K562 (cell line): ENCODE data around the gene NOX5. TPM values are rescaled to one million over a fixed set of nuclear protein-coding genes. Genes with fewer than 3 reads are reported as not detected.

ENCODE experiments used
- BRD4 ChIP-seq: fragments of 200-600 bp; sonication (generic); IDR thresholded peaks from 2 replicates; pipeline ENCODE4 v1.6.1; 2017; ENCODE audit warnings: inconsistent platforms
- EHMT2 ChIP-seq: fragments of 450-650 bp; IDR thresholded peaks from 2 replicates; pipeline ENCODE4 v1.6.1; 2018; ENCODE audit warnings: antibody characterized with exemption
- HMGN3 ChIP-seq: IDR thresholded peaks from 2 replicates; pipeline ENCODE4 v1.6.1; 2011; ENCODE audit warnings: borderline replicate concordance, low read depth, mild to moderate bottlenecking, mixed read lengths, low read length; ENCODE audit not compliant: insufficient read length; ENCODE audit errors: extremely low read depth
- polyA plus RNA-seq, 8 experiments: library from polyadenylated mRNA; depleted of rRNA in 4 of 8; stranded (reverse) in 5 of 8; unstranded in 3 of 8; fragments of >200 nt; fragmentation: Nextera tagmentation in 2 of 8; fragmentation: Illumina TruSeq in 1 of 8; extraction: Ambion mirVana in 2 of 8; extraction: Trizol in 1 of 8; gene quantifications; 2 replicates each; pipeline versions ENCODE4 v1.2.1 to v1.2.3, GENCODE V29; 2011 to 2014; ENCODE audit warnings: inconsistent platforms in 1 of 8, missing spikeins in 1 of 8
- total RNA-seq, 7 experiments: library from RNA; depleted of rRNA in 6 of 7; stranded (reverse); fragments of >200 nt in 6 of 7; fragmentation: Illumina TruSeq in 2 of 7; extraction: Trizol in 2 of 7; gene quantifications; 2 replicates each; pipeline versions ENCODE4 v1.2.1 to v1.2.3, GENCODE V29; 2011 to 2021; ENCODE audit warnings: low replicate concordance in 1 of 7
- TF ChIP-seq, protein P1 (sequence below): fragments of 250-450 bp; sonication (Bioruptor Pico); IDR thresholded peaks from 2 replicates; pipeline ENCODE4 v1.4.0; 2020; ENCODE audit warnings: mild to moderate bottlenecking, moderate library complexity
- TF ChIP-seq, protein P2 (sequence below): sonication (generic); formaldehyde crosslinking; IDR thresholded peaks from 2 replicates; pipeline ENCODE4 v1.8.0; 2022; ENCODE audit warnings: mild to moderate bottlenecking, missing genetic modification reagents

Gene NOX5
- total and polyA plus RNA-seq, 9 of the 15 experiments (the other 6 are each of a cell fraction or from before 2014, with no cell fraction given), result 0.01 TPM; not detected in 8

DNA sequence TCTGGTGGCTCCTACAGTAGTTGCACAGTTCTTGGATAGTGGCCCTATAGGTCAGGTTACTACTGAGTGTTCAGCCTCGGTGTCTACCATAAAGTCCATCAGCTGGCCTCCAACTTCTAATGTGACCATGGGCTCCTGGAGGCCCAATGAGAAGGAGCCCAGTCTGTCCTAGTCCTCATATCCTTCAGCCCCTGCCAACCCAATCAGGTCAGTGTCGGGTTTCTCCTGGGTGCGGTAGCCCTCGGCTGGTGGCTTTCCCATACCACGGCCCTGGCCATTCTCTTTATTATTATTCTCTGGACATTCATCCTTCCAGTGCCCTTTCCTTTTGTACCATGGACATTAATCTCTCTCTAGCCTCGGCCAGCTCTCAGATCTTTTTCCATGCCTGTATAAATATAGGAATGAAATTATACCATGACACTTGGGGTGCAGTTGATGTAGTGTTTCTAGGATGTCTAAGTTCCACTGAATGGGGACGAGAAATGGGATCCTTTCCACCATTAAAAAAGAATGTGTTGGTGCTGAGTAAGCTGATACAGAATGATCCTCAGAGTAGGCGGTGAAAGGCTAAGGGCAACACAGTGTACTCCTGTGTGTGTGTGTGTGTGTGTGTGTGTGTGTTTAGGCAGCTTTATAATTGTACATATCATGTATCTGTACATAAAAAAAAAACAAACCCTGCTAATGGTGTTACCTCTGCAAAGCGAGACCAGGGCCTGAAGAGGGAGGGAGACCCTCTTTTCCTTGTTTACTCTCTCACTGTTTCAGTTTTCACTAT lies 19.3 kb upstream of the NOX5 start (continued):
- TF ChIP-seq, protein P1, sequence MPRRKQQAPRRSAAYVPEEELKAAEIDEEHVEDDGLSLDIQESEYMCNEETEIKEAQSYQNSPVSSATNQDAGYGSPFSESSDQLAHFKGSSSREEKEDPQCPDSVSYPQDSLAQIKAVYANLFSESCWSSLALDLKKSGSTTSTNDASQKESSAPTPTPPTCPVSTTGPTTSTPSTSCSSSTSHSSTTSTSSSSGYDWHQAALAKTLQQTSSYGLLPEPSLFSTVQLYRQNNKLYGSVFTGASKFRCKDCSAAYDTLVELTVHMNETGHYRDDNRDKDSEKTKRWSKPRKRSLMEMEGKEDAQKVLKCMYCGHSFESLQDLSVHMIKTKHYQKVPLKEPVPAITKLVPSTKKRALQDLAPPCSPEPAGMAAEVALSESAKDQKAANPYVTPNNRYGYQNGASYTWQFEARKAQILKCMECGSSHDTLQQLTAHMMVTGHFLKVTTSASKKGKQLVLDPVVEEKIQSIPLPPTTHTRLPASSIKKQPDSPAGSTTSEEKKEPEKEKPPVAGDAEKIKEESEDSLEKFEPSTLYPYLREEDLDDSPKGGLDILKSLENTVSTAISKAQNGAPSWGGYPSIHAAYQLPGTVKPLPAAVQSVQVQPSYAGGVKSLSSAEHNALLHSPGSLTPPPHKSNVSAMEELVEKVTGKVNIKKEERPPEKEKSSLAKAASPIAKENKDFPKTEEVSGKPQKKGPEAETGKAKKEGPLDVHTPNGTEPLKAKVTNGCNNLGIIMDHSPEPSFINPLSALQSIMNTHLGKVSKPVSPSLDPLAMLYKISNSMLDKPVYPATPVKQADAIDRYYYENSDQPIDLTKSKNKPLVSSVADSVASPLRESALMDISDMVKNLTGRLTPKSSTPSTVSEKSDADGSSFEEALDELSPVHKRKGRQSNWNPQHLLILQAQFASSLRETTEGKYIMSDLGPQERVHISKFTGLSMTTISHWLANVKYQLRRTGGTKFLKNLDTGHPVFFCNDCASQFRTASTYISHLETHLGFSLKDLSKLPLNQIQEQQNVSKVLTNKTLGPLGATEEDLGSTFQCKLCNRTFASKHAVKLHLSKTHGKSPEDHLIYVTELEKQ, result no peak
- no peak for TF ChIP-seq EHMT2
- TF ChIP-seq, protein P2, sequence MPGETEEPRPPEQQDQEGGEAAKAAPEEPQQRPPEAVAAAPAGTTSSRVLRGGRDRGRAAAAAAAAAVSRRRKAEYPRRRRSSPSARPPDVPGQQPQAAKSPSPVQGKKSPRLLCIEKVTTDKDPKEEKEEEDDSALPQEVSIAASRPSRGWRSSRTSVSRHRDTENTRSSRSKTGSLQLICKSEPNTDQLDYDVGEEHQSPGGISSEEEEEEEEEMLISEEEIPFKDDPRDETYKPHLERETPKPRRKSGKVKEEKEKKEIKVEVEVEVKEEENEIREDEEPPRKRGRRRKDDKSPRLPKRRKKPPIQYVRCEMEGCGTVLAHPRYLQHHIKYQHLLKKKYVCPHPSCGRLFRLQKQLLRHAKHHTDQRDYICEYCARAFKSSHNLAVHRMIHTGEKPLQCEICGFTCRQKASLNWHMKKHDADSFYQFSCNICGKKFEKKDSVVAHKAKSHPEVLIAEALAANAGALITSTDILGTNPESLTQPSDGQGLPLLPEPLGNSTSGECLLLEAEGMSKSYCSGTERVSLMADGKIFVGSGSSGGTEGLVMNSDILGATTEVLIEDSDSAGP, result no peak
- no peak for TF ChIP-seq BRD4
- no peak for TF ChIP-seq HMGN3
- TF ChIP-seq, all 486 proteins: peak for 0
